Activated gamma-delta T cell (primary cell): ENCODE data around the gene PSMA5.
"Not testable (repeated sequence)": the region's sequence is repeated elsewhere in the genome, so short reads cannot be mapped to it uniquely, and the experiment has no call there.

Experiments used
- DNase-seq: peaks from one replicate; lab custom pipeline; 2025; lab: John Stamatoyannopoulos, UW

PSMA5 gene

GRCh38 chr1:109432336-109432735 is 6.1 kb upstream of the PSMA5 start:
- no peak for DNase-seq

- DNase-seq: no peak
These were observed 871 bp upstream of the PSMA5 start for GRCh38 chr1:109427171-109427467.

DNA sequence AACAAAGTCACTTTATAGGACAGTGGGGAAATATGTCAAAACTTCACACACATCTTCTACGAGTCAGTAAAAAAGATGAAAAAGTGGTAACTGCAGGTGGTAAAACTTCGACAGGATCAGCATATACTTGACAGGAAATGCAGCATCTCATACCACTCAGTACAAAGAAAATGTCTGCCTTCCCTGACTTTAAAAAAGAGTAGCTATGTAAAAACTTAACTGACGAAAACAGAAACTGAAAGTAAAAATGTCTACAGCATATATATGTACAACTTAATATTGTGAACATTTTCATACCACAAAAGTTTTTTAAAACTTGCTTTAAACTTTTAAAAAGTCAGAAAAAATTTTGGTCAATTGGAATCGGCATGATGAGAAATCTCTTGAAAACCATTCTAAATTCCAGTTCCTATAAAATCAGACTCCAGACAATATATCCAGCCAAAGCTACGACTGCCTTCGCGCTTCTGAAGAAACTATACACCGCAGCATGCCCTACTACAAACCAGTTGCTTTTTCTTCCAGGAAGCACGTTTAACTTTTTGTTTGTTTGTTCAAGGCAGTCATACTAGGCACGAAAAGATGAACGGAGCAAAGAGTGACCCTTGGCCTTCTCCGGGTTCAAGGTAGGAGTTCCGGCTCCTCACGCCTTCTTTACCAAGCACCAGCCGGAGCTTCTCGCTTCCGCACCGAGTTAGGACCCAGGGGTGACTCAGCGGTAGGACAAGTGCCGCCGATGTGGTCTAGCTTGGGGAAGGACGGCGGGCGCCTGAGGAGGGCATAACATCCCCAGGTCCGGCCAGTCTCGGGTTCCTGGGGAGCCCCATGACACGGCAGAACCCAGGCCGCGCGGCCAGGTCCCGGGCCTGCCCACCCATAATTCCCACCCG is 612 bp downstream of the PSMA5 start:
- no peak for DNase-seq

- no peak for DNase-seq
These were observed 2.8 kb downstream of the PSMA5 start for GRCh38 chr1:109423498-109423897.

DNA sequence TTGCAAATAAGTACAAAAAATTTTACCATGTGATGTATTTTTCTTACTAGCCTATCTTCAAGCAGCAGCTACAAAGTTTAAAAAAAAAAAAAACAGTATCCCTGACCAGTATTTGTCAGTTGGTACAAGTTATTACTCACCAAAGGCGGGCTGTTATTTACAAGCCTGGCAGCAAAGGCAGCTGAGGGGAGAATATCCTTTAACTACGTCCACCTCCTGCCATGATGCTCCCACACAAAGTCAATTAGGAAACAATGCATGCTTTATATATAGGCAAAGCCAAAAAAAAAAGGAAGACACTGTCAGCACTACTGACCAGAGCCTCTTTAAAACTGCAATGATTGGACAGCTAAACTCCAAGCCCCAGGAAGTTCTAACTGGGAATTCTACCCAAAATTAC is 13.7 kb downstream of the PSMA5 start:
- DNase-seq: no peak

GRCh38 chr1:109404838-109405237 is 21.4 kb downstream of the PSMA5 start:
- DNase-seq: no peak

GRCh38 chr1:109402025-109402424 is 24.2 kb downstream of the PSMA5 start:
- DNase-seq: no peak

- DNase-seq: no peak
These were observed 26.1 kb downstream of the PSMA5 start for GRCh38 chr1:109400035-109400655.

DNA sequence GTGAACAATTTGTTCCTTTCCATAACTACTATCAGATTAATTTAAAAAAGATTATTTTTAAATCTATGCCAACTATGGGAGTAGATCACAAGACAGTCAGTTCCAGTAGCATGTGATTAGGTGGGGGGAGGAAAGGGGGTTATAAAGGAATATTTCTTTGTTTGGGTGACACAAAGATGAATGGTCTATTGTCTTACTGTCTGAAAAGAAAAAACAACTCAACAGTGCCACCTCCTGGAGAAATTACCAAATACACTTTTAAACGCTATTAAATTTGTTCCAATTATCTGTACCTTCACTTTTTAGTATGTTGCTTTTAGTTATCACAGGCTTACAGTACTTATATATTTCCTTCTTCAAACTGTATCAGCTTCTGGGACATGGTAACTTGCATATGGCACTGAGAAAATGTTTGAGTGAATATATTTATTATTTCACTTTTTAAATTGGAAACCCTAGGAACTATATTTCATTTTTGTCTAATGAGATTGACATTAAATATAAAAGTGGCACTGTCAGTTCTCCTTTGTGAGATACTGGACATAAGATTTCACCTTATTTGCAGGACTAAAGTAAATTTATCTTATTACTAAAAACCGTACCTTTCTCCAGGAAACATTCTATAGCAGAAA is 26.8 kb downstream of the PSMA5 start:
- DNase-seq: no peak

- no peak for DNase-seq
These were observed 27.7 kb downstream of the PSMA5 start for GRCh38 chr1:109398343-109399225.

GRCh38 chr1:109397581-109398342 is 28.5 kb downstream of the PSMA5 start, which contains the start of gene SORT1:
Gene SORT1 (minus strand): TSS chr1:109397918. CDS start chr1:109397892, 26 bp downstream.
- peak; percentile 55 for DNase-seq

DNA sequence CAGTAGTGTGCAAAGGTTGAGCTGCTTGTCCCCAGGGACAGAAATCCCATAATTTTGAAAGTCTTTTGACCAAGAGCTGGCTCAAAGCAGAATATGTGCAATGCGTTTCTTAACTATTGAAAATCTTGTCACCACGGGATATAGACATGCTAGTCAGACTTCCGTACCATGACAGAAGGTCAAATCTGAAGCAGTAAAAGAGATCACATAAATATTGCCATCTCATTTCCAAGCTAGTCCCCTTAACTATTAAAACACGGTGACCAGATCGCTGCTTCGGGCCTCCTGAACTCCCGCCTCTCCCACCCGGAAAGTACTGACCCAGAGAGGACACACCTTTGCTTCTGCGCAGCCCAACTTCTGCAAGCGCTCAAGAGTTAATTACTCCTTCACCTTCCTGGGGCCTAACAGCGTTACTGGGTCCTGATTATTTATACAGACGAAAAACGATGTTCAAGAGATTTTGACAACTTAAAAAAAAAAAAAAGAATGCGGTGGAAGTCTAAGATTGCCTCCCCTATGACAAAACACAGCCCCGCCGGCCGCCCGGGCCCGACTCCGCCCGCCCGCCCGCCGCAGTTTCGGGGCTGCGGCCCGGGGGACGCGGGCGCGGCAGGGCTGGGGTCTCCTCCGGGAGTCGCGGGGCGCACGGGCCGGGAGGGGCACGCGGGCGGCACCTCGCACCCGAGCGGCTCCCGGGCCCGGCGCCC is 29.2 kb downstream of the PSMA5 start:
- DNase-seq: no peak

DNA sequence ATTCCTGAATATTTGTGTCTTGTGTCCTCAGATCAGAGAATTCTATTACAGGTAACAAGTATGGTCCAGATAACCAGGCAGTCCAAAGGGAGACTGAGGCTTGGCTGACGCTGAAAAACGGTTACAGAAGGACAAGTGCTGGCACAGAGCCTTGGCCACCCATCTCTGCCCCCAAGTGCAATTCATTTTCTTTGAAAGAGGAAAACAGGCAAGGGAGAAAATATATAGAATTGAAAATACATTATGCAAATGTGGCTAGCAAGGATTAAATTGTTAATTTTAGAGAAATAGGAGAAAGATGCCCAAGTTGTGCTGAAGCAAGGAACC is 29.8 kb downstream of the PSMA5 start:
- DNase-seq: no peak

DNA sequence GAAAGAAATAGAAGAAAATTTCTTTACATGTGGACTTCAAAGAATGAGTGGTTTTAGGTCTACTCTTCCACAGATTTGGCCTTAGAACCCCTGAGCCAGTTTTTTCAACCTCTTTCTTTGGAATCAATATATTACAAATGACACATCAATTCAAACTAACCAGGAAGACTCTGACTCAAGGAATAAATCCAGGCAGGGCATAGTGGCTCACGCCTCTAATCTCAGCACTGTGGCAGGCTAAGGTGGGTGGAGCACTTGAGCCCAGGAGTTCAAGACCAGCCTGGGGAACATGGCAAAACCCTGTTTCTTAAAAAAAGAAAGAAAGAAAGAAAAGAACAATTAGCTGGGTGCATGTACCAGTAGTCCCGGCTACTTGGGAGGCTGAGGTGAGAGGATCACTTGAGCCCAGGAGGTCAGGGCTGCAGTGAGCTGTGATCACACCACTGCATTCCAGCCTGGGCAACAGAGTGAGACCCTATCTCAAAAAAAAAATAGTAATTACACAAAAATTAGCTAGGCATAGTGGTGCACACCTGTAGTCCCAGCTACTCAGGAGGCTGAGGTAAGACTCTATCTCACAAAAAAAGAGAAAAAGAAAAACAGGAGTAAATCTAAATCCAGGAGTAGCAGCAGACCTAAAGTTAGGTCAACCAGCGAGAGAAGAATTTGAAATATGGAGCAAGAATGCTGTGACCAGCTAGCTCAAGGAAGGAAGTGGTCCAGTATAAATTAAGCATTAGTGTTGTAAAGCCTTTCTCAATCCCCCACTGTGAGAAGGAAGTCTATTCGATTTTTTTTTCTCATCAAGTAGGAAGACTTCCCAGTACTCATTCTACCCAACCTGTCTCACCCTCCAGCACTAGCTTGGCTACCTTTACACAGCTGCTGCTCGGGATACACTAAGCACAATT is 30.4 kb downstream of the PSMA5 start:
- no peak for DNase-seq

DNA sequence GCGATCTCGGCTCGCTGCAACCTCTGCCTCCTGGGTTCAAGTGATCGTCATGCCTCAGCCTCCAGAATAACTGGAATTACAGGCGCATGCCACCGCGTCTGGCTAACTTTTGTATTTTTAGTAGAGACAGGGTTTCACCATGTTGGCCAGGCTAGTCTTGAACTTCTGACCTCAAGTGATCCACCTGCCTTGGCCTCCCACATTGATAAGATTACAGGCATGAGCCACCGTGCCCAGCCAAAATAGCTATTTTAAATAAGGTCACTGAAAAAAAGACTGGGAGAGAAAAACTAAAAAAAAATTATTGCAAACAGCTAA is 31.0 kb downstream of the PSMA5 start:
- not testable (repeated sequence) for DNase-seq

- no peak for DNase-seq
These were observed 31.5 kb downstream of the PSMA5 start for GRCh38 chr1:109394591-109395281.

DNA sequence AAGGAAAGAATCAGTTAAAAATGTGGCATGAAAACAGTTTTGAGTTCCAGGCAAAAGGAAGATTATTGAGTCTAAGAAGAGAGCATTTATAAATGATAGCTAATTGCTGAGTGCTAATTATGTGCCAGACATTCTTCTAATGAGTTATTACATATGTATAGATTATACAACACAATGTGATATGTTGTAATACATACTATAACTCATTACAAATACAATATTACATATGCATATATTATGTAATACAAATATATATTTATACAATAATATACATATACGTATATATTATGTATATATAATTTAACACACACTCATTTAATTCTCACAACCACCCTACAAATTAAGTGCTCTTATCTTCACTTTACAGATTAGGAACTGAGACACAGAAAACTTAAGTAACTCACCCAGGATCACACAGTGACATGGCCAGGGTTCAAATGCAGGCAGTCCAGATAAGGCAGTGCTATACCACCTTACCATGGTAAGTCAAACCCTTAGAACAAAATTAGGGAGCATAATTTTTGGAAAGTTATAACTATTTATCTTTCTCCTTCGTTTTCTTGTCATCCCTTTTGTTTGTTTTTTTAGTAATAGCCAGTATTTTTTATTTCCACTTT is 32.5 kb downstream of the PSMA5 start:
- no peak for DNase-seq

DNA sequence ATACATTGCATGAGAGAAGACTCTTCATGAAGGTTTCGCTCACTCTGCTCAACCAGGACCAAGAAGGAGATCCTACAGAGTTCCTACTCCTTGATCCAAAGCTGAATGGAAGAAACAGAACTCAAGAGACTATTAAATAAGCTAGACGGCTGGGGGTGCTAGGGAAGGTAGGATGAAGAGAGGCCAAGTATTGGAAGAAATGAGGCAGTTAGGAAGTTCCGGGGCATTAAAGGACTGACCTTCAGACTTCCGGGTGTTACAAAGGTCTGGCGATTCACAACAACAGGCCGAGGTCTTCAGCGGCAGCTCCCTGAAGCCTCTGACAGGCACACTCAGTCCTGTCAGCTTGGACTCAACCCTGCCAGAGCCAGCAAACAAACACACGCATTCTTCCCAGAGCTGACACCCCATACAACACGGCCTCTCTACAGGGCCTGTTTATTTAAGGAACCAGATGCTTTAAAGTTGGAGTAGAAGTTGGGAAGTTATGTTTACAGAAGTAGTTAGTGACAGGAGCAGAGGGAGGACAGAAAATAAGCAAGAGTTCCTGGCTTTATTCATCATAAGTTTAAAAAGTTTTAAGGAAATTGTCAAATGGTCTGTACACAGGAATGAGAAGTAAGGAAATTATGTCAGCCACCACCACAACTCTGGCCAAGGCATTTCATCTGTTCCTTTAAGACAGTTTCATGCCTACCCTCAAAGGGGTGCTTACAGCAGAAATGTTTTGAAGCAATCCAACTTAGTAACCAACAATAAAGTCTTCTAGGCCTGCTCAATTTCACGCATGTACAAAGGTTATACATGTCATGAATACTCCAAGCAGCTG is 33.2 kb downstream of the PSMA5 start:
- DNase-seq: no peak
